Transverse colon (tissue), 4 donors: ENCODE data around the gene PDIK1L.

Experiments used
- CTCF ChIP-seq, 5 experiments: fragments of 200-600 bp in 3 of 5; fragments of 450-650 bp in 2 of 5; sonication (generic) in 3 of 5; IDR thresholded peaks; 1 replicate in 2 of 5; 2 replicates in 3 of 5; pipeline ENCODE4 v1.5.1; 2016 to 2017; ENCODE audit warnings: antibody characterized with exemption in 5 of 5, inconsistent platforms in 3 of 5, mild to moderate bottlenecking in 2 of 5, moderate library complexity in 1 of 5
- EP300 ChIP-seq: sonication (generic); formaldehyde crosslinking; IDR thresholded peaks from one replicate; pipeline ENCODE4 v1.6.1; 2017; ENCODE audit warnings: antibody characterized with exemption, low read depth
- POLR2A ChIP-seq: fragments of 450-650 bp; IDR thresholded peaks from one replicate; pipeline ENCODE4 v1.6.1; 2016; ENCODE audit warnings: antibody characterized with exemption, mild to moderate bottlenecking, moderate library complexity
- POLR2AphosphoS5 ChIP-seq, 3 donors: sonication (generic); formaldehyde crosslinking; IDR thresholded peaks; one replicate each; pipeline ENCODE4 v1.6.1; 2016; ENCODE audit warnings: antibody characterized with exemption in 3 of 3

GRCh38 chr1:26130695-26131094, 19.1 kb downstream of the PDIK1L start:
- no peak for TF ChIP-seq CTCF (IDR thresholded peaks at IDR 0.05)
- TF ChIP-seq POLR2A: no peak
- no peak for TF ChIP-seq POLR2AphosphoS5 (IDR thresholded peaks at IDR 0.05)
- no peak for TF ChIP-seq EP300
